Peyer's patch (tissue), 4 donors: Measurements from ENCODE around the gene TAF1B.

ENCODE experiments used
- POLR2A ChIP-seq, 2 donors: fragments of 450-650 bp; IDR thresholded peaks; one replicate each; pipeline ENCODE4 v1.5.1; 2017; ENCODE audit warnings: antibody characterized with exemption in 2 of 2, mild to moderate bottlenecking in 2 of 2, moderate library complexity in 2 of 2
- TF ChIP-seq, protein P1 (sequence below), 6 experiments: fragments of 450-650 bp in 4 of 6; fragments of 200-600 bp in 2 of 6; sonication (generic) in 1 of 6; IDR thresholded peaks; one replicate each; pipeline ENCODE4 v1.5.1; 2017 to 2019; ENCODE audit warnings: antibody characterized with exemption in 6 of 6, mild to moderate bottlenecking in 3 of 6, moderate library complexity in 1 of 6

DNA sequence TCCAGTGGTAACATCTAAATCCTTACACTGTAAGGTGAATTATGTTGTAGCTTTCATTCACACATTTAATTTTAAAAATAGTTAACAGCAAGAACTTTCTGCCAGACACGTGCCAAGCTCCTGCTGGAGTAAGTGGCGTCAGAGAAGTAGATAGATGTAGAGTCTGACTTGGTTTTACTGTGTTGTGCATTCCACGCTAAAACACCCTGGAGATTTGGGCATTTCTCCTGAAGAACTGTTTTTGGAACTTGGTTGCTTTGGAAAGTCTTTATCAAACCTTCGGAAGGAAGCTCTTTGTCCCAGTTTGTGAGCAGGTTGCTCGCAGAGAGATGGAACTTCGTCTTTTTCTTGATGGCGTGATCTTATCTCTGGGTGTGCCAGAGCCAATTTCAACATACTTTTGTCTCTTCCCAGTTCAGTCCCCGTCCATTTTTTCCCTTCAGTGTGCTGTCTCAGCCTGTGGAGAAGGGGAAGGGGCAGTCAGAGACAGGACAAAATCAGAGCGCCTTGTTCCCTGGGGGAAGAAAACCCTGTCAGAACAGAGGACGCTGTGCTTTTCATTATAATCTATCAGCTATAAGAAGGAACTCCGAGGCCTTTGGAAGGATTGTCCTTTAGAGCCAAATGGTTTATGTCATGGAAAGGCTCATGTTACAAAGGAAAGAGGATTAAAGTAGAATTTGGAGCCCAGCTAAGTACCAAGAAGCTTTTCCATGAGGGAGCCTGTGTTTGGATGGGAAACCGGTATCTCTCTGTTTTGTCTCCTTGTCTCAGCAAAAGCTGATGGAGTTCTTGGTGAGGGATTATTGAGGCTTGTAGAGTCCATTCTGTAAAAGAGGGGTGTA is 127.1 kb downstream of the TAF1B start:
- TF ChIP-seq, protein P1, sequence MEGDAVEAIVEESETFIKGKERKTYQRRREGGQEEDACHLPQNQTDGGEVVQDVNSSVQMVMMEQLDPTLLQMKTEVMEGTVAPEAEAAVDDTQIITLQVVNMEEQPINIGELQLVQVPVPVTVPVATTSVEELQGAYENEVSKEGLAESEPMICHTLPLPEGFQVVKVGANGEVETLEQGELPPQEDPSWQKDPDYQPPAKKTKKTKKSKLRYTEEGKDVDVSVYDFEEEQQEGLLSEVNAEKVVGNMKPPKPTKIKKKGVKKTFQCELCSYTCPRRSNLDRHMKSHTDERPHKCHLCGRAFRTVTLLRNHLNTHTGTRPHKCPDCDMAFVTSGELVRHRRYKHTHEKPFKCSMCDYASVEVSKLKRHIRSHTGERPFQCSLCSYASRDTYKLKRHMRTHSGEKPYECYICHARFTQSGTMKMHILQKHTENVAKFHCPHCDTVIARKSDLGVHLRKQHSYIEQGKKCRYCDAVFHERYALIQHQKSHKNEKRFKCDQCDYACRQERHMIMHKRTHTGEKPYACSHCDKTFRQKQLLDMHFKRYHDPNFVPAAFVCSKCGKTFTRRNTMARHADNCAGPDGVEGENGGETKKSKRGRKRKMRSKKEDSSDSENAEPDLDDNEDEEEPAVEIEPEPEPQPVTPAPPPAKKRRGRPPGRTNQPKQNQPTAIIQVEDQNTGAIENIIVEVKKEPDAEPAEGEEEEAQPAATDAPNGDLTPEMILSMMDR (IDR thresholded peaks at IDR 0.05) = no peak
- TF ChIP-seq POLR2A (IDR thresholded peaks at IDR 0.05) = no peak
